ENCODE data around the gene LIF.

The LIF gene

DNA sequence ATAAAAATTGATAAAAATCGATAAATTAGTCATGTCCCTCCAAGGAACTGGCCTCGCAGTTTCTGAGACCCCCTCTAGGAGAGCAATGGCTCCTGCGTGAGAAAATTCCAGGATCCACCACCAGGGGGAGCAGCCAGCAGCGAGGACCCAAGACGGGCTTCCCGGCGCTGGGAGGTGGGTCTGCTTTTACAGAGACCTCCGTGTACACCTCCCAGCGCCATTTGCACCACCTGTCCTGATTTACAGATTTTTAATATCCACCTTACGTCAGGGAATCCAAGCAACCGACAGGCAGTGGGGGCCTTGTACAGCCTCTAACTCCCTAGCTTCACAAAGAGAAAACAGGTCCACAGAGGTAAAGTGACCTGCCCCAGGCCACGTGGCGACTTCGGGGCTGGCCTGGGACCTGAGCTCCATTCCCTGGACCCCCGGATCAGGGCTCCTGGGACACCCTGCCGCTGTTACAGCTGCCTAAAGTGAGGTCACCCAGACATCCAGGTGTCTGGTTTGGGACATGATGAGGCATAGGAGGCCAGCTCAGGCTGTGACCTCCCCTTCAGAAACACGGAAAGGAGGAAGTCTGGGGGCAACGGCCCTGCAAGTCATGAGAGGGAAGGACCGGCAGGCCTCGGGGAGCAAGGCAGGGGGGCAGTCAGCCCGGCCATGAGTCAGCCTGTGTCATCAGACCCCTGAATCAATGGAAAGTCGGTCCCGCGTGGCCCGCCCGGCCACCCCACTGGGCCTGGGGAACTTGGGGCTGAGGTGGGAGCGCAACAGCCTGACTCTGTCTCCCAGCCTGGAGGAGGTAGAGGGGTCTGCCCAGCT is 16.6 kb upstream of the LIF start:
- DNase-seq = peak; percentile 79 to 80

- DNase-seq = no peak
These were observed 15.6 kb upstream of the LIF start for GRCh38 chr22:30262112-30262511.

GRCh38 chr22:30261134-30261533 is 14.6 kb upstream of the LIF start:
- peak in 1 of 2 donors; percentile 71 for DNase-seq

GRCh38 chr22:30260682-30261081 is 14.1 kb upstream of the LIF start:
- no peak for DNase-seq

DNA sequence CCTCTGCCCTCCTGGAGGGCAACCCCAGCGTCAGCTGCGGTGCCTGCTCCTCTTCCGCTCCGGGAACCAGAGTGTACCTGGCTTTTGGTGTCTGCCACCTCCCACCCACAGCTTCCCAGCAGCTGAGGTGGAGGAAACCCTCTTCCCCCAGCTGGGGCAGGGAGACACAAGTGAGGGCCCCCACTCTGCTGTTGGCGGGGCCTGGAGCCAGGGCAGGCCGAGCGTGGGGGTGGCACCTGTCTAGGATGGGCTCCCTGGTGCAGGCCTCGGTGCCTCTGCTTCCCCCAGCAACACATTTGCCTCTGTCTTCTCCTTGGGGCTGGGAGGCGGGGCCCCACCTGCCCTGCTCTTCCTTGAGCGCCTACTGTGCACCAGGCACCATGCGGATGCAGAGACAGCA is 13.7 kb upstream of the LIF start:
- no peak for DNase-seq

- DNase-seq = no peak
These were observed 7.8 kb upstream of the LIF start for GRCh38 chr22:30254314-30254713.

- no peak for DNase-seq
These were observed 6.8 kb upstream of the LIF start for GRCh38 chr22:30253205-30253852.

DNA sequence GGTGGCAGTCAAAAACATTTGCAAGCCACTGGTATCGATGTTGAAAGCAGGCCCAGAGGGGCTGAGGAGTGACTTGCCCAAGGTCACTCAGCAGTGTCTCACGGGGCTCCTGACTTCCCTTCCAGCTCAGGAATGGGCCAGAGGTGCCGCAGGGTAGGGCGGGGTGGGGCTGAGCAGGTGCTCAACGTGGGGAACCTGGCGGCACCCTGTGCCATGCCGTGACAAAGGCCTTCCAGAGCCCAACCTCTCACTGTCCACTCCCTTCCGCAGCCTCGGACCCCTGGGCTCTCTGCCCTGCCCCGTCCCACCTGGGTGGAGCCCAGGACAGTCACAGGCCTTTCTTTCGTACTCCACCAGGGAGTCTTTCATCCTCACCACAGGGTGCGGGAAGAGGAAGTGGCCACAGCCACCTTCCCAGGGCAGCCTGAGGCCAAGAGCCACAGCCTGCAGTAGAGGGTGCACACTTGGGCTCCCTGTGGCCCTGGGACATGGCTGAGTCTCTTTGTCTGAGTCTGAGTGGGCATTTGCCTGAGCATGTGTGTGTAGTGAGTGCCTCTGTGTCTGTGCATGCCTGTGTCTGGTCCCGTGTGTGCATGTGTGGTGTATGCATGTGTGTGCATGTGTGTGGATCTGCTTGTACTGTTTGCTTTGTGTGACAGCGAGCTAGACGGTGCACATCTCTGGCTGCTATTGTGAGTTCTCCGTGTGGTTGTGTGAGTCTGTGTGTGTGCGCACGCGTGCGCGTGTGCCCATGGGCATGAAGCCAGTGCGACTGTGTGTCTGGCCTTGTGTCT is 6.0 kb upstream of the LIF start:
- no peak for DNase-seq

DNA sequence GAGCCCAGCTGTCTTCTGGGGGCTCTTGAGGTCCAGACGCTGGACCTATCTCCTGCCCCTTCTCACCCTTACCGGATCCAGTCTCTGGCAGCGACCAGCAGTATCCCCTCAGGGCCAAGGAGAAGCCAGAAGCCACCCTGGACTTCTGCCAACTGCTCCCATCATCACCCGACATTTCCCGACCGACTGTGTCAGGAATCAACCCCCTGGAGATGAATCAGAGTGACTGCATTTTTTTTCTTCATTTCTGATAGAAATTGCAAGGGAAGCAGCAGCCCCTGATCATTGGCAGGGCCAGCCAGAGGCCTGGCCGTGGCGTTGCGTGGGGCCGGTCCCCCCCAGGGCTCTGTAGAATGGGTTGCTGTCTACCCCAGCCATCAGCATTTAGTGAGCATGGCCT is 5.2 kb upstream of the LIF start:
- DNase-seq = no peak

GRCh38 chr22:30250661-30251267 is 4.2 kb upstream of the LIF start:
- DNase-seq = no peak

GRCh38 chr22:30250039-30250565 is 3.5 kb upstream of the LIF start:
- no peak for DNase-seq

DNA sequence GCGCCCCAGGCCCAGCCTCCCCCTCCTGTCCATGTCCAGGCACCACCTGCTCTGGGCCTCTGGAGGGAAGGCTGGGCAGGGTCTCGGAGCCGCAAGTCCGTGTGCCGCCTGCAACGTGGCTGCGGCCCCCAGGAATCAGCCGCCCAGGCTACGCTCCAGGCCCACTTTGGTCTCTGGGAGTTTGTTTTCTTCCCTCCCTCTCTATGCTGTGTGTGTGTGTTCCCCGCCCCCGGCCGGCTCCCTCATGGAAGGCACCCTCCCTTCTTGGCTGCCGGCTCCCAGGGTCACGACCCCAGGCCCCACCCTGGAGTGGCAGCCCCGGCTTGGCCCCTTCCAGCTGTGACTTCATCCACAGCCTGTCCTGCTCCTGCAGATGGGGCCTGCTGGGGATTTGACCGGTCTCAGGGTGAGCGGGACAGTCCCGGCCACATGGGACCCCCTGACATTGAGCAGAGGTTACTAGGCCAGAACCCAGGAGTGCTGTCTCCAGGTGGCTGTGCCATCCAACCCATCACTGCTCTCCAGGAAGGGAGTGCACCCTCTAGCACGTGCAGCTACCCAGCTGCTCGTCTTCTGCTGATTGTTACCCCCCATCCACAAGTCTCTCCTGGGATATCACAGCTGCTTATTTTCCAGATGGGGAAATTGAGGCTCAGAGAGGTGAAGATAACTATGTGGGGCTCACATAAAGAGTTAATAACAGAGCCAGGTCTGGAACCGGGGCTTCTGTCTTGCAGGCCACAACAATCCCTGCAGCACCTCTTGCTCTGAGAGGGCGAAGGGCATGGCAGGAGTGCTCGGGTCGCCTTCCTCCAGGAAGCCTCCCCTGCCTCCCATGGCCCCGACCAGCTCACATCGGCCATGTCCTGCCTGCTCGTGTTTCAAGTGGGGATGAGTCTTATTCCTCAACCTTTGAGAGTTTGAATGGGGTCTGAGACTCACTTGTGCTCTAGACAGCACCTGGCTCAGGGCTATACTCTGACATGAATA is 2.8 kb upstream of the LIF start:
- DNase-seq = no peak

DNA sequence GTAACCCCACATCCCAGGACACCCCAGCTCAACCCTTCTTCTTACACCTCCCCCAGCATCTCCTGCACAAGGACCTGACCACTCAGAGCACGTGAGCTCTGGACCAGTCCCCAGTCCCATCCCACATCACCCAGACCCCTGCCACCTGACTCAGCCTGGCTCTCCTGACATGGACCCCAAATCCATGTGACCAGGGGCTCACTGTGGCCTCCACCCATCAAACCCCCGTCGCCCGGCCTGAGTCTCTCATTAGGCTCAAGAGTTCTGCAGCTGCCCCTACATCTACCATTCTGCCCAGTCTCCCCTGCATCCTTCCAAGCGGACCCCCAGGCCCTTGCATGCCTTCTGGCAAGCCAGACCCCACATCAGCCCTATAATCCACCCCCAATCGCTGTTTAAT is 1.9 kb upstream of the LIF start:
- DNase-seq = no peak

- DNase-seq = no peak
These were observed 1.4 kb upstream of the LIF start for GRCh38 chr22:30247974-30248373.

DNA sequence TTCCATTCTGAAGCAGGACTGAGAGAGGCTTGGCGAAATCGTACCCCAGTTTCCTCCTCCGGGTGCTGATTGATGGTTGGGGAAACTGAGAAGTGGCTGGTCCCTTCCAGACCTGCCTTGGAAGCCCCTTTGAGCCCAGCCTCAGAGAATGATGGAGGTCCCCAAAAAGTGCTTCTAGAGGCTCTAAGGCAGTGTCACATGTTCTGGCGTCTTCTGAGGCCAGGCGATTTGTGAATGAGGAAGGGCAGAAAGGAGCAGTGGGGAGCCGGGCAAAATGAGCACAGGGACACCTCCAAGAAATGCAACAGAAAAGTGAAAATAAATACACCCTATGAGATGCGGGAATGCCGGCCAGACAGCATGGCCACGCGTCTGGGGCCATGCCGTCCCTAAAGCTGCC is 1.0 kb upstream of the LIF start:
- no peak for DNase-seq

- no peak for DNase-seq
These were observed 336 bp upstream of the LIF start for GRCh38 chr22:30246814-30247376.

DNA sequence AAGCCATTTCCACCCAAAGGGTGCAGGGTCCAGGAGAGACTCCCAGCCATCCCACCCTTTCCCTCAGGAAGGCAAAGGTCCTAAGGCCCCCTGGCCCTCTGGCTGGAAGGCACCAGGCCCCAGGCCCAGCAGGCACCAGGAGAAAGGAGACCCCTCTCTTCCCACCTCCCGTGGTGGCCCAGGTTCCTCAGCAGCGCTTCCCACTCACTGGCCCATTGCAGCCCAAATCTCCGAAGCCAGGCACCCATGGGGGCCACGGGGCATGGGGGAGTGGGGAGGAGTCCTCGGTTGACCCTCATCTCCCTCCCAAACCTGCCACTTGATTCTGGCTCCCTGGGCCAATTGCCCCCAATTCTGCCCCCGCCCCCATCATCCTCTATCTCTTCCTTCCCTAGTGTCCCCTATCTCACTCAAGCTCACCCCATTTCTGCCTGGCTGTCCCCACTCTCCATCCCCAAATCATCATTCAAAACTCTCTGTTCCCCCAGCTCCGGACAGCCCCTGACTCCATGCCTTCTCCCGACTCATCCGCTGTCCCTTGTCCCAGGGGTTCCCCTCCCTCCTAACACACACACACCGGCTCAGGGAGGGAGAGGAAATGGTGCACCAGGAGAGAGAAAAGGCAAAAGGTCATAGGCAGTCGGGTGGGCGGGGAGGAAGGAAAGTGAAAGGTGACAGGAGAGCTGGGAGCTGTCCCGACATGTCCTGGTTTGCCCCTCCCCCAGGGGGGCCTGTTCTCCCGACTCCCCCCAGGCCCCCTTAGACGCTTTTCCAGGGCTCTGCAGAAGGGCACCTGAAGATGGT is 1.2 kb downstream of the LIF start:
- DNase-seq = no peak

DNA sequence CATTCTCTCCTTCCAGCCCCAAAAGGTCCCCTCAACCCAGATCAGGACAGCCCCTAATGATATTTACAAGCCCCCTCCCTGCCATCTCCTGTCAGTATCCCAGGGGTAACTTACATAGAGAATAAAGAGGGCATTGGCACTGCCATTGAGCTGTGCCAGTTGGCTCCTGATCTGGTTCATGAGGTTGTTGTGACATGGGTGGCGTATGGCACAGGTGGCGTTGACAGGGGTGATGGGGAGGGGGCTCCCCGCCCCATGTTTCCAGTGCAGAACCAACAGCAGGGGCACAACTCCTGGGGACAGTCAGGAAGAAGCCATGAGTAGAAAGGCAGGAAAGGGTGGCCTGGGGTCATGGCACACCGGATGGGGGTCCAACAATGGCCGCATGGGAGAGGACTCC is 1.9 kb downstream of the LIF start:
- DNase-seq = no peak

GRCh38 chr22:30244066-30244465 is 2.5 kb downstream of the LIF start:
- DNase-seq = no peak

GRCh38 chr22:30243661-30244060 is 2.9 kb downstream of the LIF start:
- no peak for DNase-seq
